GM18907 (cell line): ENCODE measurements around the gene CCDC77.
"Not testable (repeated sequence)": the region's sequence is repeated elsewhere in the genome, so short reads cannot be mapped to it uniquely, and the experiment has no call there.

Experiments used
- ATAC-seq: cut with Tn5 transposase; IDR thresholded peaks from one replicate; pipeline ENCODE4 v1.9.1; 2021; ENCODE audit warnings: mild to moderate bottlenecking, moderate library complexity; ENCODE audit not compliant: unreplicated experiment

The CCDC77 gene

GRCh38 chr12:401235-402028 lies at the start of gene CCDC77:
CCDC77 (plus strand) TSS chr12:401644; CDS start chr12:409384, 7,740 bp downstream.
- peak; percentile 96 for ATAC-seq

GRCh38 chr12:356276-356988 lies 45.0 kb upstream of the CCDC77 start:
- no peak for ATAC-seq

GRCh38 chr12:359091-359490 lies 42.4 kb upstream of the CCDC77 start:
- ATAC-seq = no peak

- ATAC-seq = no peak
These were observed 34.6 kb upstream of the CCDC77 start for GRCh38 chr12:366820-367219.

GRCh38 chr12:367972-368371 lies 33.5 kb upstream of the CCDC77 start:
- no peak for ATAC-seq

GRCh38 chr12:370739-371485 lies 30.5 kb upstream of the CCDC77 start:
- not testable (repeated sequence) for ATAC-seq

GRCh38 chr12:386651-387050 lies 14.8 kb upstream of the CCDC77 start:
- no peak for ATAC-seq

GRCh38 chr12:388012-388411 lies 13.4 kb upstream of the CCDC77 start:
- no peak for ATAC-seq

- ATAC-seq = peak; percentile 36
These were observed 12.8 kb upstream of the CCDC77 start for GRCh38 chr12:388541-389141.

- peak; percentile 89 for ATAC-seq
These were observed 12.0 kb upstream of the CCDC77 start, which contains the start of gene KDM5A for GRCh38 chr12:389142-390096. KDM5A (minus strand) TSS chr12:389320; CDS start chr12:389091, 229 bp downstream.

- no peak for ATAC-seq
These were observed 616 bp upstream of the CCDC77 start for GRCh38 chr12:400828-401227.

GRCh38 chr12:402029-402389 lies 565 bp downstream of the CCDC77 start:
- ATAC-seq = no peak

GRCh38 chr12:414859-415258 lies 13.4 kb downstream of the CCDC77 start:
- ATAC-seq = no peak

GRCh38 chr12:418432-418831 lies 17.0 kb downstream of the CCDC77 start:
- ATAC-seq = no peak

- ATAC-seq = no peak
These were observed 21.1 kb downstream of the CCDC77 start for GRCh38 chr12:422526-422925.

- not testable (repeated sequence) for ATAC-seq
These were observed 34.3 kb downstream of the CCDC77 start for GRCh38 chr12:435737-436136.

GRCh38 chr12:442235-442884 lies 40.9 kb downstream of the CCDC77 start:
- no peak for ATAC-seq

GRCh38 chr12:447141-447540 lies 45.7 kb downstream of the CCDC77 start:
- no peak for ATAC-seq

GRCh38 chr12:449203-449602 lies 47.8 kb downstream of the CCDC77 start:
- ATAC-seq = no peak
